ENCODE data around the gene LPAR2. TPM values are rescaled to one million over a fixed set of nuclear protein-coding genes. Genes with fewer than 3 reads are reported as not detected.

Gene LPAR2
- total RNA-seq, 1 donor from 2014 or later, result 8.2 TPM

- no peak for DNase-seq (ENCODE audit: low spot score)
- H3K4me3 Mint-ChIP-seq (ENCODE audit: unreplicated experiment), result no peak overlapping the region
- no peaks in the 10 kb centered on the region for H3K9me3 Mint-ChIP-seq (ENCODE audit: low read depth)
- no peaks in the 10 kb centered on the region for H3K36me3 Mint-ChIP-seq (ENCODE audit: low read depth)
- TF ChIP-seq CTCF (IDR thresholded peaks at IDR 0.05), result no peak
- H3K27me3 Mint-ChIP-seq (ENCODE audit: low read depth), result no peaks in the 10 kb centered on the region
- no peaks in the 10 kb centered on the region for H3K4me1 Mint-ChIP-seq (ENCODE audit: low read depth)
- H3K27ac Mint-ChIP-seq (ENCODE audit: unreplicated experiment), result no peak overlapping the region
Observed at GRCh38 chr19:19575411-19575810, 52.6 kb downstream of the LPAR2 start.

Other genes with a start within 250 kb of the LPAR2 start
- gene GATAD2A, start 222.5 kb downstream of the LPAR2 start, total RNA-seq, result 68.9 to 83.7 TPM (median 82.6 TPM) in 3 replicates
- gene TSSK6, start 112.7 kb downstream of the LPAR2 start, total RNA-seq, result 1.3 to 1.8 TPM (median 1.4 TPM) in 3 replicates
- gene NDUFA13, start 112.0 kb downstream of the LPAR2 start, total RNA-seq, result 313 to 316 TPM (median 313 TPM) in 3 replicates
- 3.6 to 5.3 TPM (median 4.0 TPM) in 3 replicates for gene YJEFN3, start 99.3 kb downstream of the LPAR2 start, total RNA-seq
- gene CILP2, start 90.0 kb downstream of the LPAR2 start, total RNA-seq, result 5.8 to 12.7 TPM (median 11.7 TPM) in 3 replicates
- gene PBX4, start 9.5 kb downstream of the LPAR2 start, total RNA-seq, result 1.1 to 1.5 TPM (median 1.2 TPM) in 3 replicates
- 18.0 to 19.5 TPM (median 18.3 TPM) in 3 replicates for gene GMIP, start 15.4 kb upstream of the LPAR2 start, total RNA-seq
- gene ATP13A1, start 35.5 kb upstream of the LPAR2 start, total RNA-seq, result 48.1 to 68.3 TPM (median 48.8 TPM) in 3 replicates
- 5.4 to 9.8 TPM (median 6.2 TPM) in 3 replicates for gene ZNF101, start 40.6 kb upstream of the LPAR2 start, total RNA-seq
- gene ZNF14, start 104.9 kb upstream of the LPAR2 start, total RNA-seq, result 3.3 to 5.0 TPM (median 3.4 TPM) in 3 replicates
- 6.8 to 10.8 TPM (median 8.1 TPM) in 3 replicates for gene ZNF506, start 193.5 kb upstream of the LPAR2 start, total RNA-seq
- 6.1 to 9.3 TPM (median 7.6 TPM) in 3 replicates for gene ZNF253, start 237.7 kb upstream of the LPAR2 start, total RNA-seq

Measured in chondrocyte (in vitro differentiated cells).